ENCODE data around the gene PRDM16.

Gene PRDM16

DNA sequence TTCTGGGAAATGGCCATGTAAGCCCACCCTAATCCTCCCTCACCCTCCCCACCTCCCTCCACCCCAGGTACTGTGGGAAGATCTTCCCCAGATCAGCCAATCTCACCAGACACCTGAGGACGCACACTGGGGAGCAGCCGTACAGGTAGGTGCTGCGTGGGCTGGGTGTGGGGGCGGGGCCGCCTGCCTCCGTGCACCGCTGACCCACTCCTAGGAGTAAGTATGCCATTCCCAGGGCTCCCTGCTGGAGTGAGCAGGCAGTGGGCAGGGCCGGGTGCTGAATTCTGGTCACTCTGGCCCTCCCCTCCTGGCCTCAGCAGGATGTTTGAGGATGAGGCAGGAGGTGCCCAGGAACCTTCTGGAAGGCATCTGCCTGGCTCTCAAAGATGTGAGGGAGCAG lies 349.6 kb downstream of the PRDM16 start:
- H3K9ac ChIP-seq (ENCODE audit: low read depth, low read length) = no peak overlapping the region
- H3K4me1 ChIP-seq (ENCODE audit: insufficient read depth, low read length) = no peaks in the 10 kb centered on the region
- H3K36me3 ChIP-seq (ENCODE audit: insufficient read depth, low read length) = no peaks in the 10 kb centered on the region
- peaks cover 7% of the 10 kb centered on the region; the same call in 1 of the 2 replicates for H3K9me3 ChIP-seq (ENCODE audit: control insufficient read depth, insufficient read depth, low read length)

DNA sequence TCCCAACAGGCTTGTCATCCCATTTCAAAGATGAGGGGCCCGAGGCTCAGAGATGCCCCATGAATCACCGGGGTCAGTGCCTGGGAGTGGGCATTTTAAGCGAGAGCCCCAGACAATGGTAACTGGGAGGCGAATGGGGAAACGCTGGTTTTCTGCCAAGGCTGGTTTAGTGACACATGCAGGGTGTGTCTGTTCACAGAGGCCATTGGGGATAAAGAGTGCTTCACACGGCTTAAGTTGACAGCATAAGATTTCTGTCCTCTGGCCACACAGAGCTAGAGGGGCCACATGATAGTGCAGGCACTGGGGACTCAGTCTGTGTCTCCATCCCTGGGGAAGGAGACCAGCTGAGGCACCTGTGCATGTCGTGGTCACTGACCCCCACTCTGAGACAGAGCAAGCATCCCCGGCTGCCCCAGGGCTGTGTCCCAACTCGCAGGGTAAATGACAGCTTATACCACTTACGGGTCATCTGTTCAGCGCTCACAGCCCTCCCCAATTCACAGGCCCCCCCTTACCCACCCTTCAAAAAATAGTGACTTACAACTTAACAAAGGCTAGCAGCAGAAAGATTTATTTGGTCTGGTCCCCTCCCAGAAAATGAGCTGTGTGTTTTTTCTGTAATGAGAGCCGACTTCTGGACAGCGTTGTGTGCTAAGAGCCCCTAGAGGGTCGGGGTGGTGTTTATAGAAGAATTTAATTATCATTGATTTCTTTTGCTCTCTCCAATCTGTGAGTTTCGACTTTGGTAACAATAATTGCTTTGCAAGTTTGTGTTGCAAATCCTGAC lies 350.6 kb downstream of the PRDM16 start:
- H3K36me3 ChIP-seq (ENCODE audit: insufficient read depth, low read length) = no peaks in the 10 kb centered on the region
- peaks cover 7% of the 10 kb centered on the region; the same call in 1 of the 2 replicates for H3K9me3 ChIP-seq (ENCODE audit: control insufficient read depth, insufficient read depth, low read length)
- no peaks in the 10 kb centered on the region for H3K4me1 ChIP-seq (ENCODE audit: insufficient read depth, low read length)
- no peak overlapping the region for H3K9ac ChIP-seq (ENCODE audit: low read depth, low read length)

DNA sequence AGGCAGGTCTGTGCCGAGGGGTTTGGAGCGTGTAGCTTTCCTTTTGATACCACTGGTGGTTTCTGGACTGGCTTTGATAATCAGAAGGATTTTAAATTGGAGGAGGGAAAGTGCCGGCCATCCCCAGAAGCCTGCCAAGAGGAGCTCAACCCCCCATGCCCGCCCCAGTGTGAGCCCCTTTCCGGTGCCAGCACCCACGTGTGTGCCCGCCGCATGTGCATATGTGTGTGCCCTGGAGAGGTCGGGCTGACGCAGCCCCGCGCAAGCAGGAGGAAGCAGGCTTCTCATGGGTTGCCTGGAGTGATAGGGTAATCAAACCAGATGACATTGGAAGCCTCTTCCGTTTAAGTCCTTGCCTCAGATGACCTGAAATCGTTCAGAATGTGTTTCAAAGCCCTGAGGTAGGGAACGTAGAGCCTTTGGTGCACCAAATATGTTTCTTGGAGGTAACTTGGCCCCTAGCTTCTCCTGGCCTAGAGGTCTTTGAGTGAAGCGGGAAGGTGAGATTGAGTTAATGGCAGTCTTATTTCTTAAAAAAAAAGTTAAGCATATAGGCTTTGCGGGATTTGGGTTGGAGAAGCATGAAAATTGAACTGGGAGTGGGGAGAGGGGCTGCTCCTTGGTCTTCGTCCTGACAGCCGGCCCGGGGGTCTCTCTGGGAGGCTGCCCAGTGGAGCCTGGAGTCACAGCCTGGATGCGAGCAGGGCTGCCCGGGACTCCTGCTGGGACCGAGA lies 351.4 kb downstream of the PRDM16 start:
- no peaks in the 10 kb centered on the region for H3K36me3 ChIP-seq (ENCODE audit: insufficient read depth, low read length)
- H3K9ac ChIP-seq (ENCODE audit: low read depth, low read length) = no peak overlapping the region
- no peaks in the 10 kb centered on the region for H3K4me1 ChIP-seq (ENCODE audit: insufficient read depth, low read length)
- peaks cover 7% of the 10 kb centered on the region; the same call in 1 of the 2 replicates for H3K9me3 ChIP-seq (ENCODE audit: control insufficient read depth, insufficient read depth, low read length)

DNA sequence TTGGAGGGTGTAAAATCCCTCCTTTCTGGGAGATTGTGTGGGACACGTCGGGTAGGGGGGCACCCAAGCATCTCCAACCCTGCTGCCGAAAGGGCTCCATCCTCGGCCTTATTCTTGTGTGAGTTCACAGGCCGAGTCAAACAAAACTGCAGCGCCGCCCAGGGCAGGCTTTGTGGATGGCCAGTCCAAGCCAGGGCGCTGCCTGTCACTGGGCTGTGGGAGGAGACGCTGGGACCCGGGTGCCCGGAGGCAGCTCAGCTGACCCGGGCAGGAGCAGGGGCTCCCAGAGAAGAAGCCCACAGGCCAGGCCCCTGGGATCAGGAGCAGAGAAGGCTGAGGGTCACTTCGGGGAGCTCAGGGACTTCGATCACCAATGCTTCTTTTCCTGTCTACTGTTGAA lies 353.6 kb downstream of the PRDM16 start:
- H3K9ac ChIP-seq (ENCODE audit: low read depth, low read length) = no peak overlapping the region
- H3K4me1 ChIP-seq (ENCODE audit: insufficient read depth, low read length) = no peaks in the 10 kb centered on the region
- H3K36me3 ChIP-seq (ENCODE audit: insufficient read depth, low read length) = no peaks in the 10 kb centered on the region
- H3K9me3 ChIP-seq (ENCODE audit: control insufficient read depth, insufficient read depth, low read length) = no peaks in the 10 kb centered on the region

DNA sequence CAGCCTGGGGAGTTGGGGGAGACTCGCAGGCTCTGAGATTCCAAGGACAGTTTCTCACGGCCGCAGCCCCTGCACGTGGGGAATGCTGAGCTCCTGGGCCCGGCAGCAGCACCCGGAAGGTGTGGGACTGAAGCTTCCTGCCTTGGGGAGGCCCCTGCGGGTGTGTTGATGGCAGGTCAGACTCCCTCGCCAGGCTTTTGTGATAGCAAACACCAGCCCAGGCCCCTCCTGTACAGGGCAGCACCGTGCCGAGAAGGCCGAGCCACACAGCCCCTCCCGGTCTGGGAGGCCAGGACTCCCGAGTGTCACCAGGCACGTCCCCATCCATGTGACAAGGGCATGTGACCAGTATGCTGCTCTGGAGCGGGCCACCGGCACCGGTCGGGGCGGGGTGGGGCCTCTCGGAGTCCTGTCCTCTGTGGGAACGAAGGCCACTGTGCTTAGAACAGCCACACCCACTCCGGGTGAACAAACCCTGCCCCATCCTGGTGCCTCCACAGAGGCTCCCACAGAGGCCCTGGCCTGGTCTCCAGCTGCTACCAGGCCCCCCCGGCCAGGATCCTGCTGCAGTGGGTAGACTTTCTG lies 354.3 kb downstream of the PRDM16 start:
- Histone ChIP-seq H3K4me1 (ENCODE audit: insufficient read depth, low read length) (no peaks in the 10 kb centered on the region), H3K36me3 (ENCODE audit: insufficient read depth, low read length) (no peaks in the 10 kb centered on the region), H3K9ac (ENCODE audit: low read depth, low read length) (no peak overlapping the region), H3K9me3 (ENCODE audit: control insufficient read depth, insufficient read depth, low read length) (no peaks in the 10 kb centered on the region)

DNA sequence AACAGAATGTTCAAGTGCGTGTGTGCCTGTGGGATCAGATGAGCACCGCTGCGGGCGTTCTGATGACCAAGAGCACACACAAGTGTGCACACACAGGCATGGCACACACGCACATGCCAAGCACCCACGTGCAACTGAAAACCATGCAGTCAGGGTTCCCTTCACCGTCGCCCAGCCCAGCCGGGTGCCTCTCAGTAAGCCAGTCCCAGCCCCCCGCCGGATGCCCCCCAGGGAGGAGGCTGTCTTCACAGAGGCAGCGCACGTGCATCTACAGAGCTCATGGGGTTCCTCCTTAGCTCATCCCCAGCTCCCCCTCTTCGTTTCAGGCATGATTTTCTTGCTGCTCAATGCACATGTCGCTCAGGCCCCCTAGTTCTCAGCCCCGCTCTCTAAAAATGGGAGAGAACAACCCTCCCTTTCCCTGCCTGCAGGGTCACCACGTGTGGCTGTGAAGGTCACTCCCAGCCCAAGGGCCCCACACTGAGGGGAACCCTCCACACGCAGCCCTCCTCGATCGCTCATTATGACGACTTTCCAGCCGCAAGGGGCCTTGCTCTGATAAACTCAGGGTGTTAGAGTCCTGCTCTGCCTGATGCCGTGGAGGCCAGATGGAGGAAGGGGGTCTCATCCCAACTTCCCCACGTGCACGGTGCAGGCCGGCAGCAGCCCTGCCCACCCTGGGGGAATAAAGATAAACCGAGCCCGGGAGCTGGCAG lies 355.1 kb downstream of the PRDM16 start:
- Histone ChIP-seq H3K9me3 (ENCODE audit: control insufficient read depth, insufficient read depth, low read length) (no peaks in the 10 kb centered on the region), H3K36me3 (ENCODE audit: insufficient read depth, low read length) (no peaks in the 10 kb centered on the region), H3K4me1 (ENCODE audit: insufficient read depth, low read length) (no peaks in the 10 kb centered on the region), H3K9ac (ENCODE audit: low read depth, low read length) (no peak overlapping the region)

DNA sequence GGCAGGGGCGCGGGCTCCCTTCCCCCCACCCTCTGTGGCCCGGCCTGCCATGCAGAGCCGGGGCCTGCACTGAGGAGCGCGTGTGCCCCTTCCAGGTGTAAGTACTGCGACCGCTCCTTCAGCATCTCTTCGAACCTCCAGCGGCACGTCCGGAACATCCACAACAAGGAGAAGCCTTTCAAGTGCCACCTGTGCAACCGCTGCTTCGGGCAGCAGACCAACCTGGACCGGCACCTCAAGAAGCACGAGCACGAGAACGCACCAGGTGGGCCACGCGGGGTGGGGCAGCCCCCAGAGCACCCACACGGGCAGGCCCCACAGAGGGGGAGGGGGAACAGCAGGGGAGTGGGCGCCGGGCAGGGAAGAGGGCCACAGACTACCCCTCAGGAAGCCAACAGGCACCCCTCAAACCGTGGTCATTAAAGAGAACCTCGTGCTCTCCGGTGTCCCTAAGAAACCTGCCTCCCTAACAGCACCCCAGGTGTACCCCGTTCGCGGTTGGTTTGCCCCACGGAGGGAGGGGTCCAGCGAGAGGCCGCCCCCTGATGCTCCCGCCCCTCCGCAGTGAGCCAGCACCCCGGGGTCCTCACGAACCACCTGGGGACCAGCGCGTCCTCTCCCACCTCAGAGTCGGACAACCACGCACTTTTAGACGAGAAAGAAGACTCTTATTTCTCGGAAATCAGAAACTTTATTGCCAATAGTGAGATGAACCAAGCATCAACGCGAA lies 356.6 kb downstream of the PRDM16 start:
- no peak overlapping the region for H3K9ac ChIP-seq (ENCODE audit: low read depth, low read length)
- no peaks in the 10 kb centered on the region for H3K9me3 ChIP-seq (ENCODE audit: control insufficient read depth, insufficient read depth, low read length)
- H3K36me3 ChIP-seq (ENCODE audit: insufficient read depth, low read length) = no peaks in the 10 kb centered on the region
- H3K4me1 ChIP-seq (ENCODE audit: insufficient read depth, low read length) = no peaks in the 10 kb centered on the region

DNA sequence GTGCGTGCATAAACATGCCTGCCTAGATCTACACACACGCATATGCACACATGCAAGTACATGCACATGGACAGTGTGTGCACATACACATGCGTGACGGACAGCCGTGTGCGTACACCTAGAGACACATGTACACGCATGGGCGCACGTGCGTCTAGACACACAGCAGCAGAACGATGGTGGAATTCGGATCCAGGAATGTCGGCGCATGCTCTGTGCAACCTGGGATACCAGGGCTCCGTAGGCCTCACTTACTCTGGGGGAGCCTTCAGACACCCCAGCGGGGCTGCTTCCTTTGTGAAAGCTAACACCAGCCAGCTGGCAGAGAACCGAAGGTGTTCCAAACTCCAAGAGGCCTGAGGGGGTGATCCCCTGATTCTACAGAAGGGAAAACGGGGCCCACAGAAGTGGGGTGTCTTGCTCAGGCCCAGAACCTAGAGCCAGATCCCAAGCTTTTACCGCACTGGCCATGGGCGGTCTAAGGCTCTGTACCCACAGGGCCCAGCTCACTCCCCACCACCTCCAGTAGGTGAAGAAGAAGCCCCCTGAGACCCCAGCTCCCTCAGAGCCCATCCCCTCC lies 358.0 kb downstream of the PRDM16 start:
- H3K36me3 ChIP-seq (ENCODE audit: insufficient read depth, low read length) = no peaks in the 10 kb centered on the region
- no peak overlapping the region for H3K9ac ChIP-seq (ENCODE audit: low read depth, low read length)
- H3K9me3 ChIP-seq (ENCODE audit: control insufficient read depth, insufficient read depth, low read length) = no peaks in the 10 kb centered on the region
- H3K4me1 ChIP-seq (ENCODE audit: insufficient read depth, low read length) = no peaks in the 10 kb centered on the region

DNA sequence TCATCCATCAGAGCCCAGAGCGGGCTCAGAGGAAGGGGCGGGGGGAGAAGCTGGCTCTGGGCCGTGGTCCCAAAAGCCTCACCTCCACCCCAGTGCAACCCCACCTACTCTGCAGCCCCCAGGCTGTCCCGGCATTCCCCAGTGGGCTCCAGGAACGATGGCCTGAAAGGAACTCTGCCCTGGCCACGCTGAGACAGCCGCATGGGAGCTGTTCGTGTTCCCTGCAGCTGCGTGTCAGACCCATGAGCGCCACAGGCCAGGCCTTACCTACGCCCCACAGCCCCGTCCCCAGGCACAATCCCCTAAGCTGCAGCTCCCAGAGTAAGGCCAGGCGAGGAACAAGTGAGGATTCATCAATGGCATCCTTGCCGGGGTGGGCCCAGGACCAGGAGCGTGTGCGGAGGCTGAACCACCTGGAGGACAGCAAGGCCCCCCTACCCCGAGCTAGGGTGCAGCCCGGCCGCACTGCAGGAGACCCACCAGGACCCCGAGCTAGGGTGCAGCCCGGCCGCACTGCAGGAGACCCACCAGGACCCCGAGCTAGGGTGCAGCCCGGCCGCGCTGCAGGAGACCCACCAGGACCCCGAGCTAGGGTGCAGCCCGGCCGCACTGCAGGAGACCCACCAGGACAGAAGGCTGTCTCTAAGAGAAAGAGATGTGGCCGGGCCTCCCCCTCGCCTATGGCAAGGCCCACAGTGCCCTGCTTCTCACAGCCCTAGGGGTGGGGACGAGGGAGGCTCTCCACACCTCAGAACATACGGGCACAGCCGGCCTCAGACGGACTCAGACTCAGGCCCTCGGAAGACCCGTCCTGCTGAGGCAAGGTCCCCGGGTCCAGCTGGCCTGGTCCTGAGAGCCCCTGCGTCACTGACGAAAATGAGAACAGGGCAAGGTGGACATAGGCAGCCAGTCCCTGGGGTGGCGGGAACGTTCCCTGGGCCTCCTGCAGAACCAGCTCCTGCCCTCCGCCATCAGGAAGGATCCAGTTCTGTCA lies 359.0 kb downstream of the PRDM16 start:
- H3K36me3 ChIP-seq (ENCODE audit: insufficient read depth, low read length) = no peaks in the 10 kb centered on the region
- H3K9me3 ChIP-seq (ENCODE audit: control insufficient read depth, insufficient read depth, low read length) = no peaks in the 10 kb centered on the region
- no peak overlapping the region for H3K9ac ChIP-seq (ENCODE audit: low read depth, low read length)
- H3K4me1 ChIP-seq (ENCODE audit: insufficient read depth, low read length) = no peaks in the 10 kb centered on the region

DNA sequence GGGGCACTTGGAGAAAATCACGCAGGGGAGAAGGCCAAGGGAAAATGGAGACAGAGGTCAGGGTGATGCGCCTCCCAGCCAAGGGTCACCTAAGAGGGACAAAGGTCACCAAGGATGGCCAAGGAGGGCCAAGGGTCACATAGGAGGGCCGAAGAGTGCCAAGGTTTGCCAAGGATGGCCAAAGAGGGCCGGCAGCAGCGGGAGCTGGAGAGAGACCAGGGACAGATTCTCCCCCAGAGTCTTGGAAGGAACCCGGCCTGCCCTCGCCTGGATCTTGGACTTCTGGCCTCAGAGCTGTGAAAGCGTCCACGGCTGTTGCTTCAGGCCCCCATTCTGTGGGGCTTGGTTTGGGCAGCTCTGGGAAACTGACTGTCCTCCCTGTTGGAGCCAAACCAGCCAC lies 359.9 kb downstream of the PRDM16 start:
- Histone ChIP-seq H3K4me1 (ENCODE audit: insufficient read depth, low read length) (no peaks in the 10 kb centered on the region), H3K9me3 (ENCODE audit: control insufficient read depth, insufficient read depth, low read length) (no peaks in the 10 kb centered on the region), H3K9ac (ENCODE audit: low read depth, low read length) (no peak overlapping the region), H3K36me3 (ENCODE audit: insufficient read depth, low read length) (no peaks in the 10 kb centered on the region)

DNA sequence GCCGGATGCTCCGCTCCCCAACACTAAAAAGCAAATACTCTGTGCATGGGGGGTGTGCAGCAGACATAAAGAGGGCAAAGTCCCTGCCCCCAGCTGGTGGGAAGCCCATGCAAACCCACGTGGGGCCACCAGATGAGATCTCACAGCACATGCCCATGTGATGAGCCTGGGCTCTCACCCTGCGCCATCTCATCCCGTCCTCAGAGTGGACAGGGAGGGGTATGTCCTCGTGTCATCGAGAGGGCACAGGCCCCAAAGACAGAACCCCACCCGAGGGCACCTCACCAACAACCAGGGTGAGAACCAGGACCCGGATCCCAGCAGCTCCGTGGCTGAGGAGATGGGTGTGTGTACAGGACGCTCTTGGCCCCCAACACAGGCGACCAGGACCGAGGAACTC lies 360.3 kb downstream of the PRDM16 start:
- H3K4me1 ChIP-seq (ENCODE audit: insufficient read depth, low read length) = no peaks in the 10 kb centered on the region
- H3K9ac ChIP-seq (ENCODE audit: low read depth, low read length) = no peak overlapping the region
- no peaks in the 10 kb centered on the region for H3K9me3 ChIP-seq (ENCODE audit: control insufficient read depth, insufficient read depth, low read length)
- H3K36me3 ChIP-seq (ENCODE audit: insufficient read depth, low read length) = no peaks in the 10 kb centered on the region

DNA sequence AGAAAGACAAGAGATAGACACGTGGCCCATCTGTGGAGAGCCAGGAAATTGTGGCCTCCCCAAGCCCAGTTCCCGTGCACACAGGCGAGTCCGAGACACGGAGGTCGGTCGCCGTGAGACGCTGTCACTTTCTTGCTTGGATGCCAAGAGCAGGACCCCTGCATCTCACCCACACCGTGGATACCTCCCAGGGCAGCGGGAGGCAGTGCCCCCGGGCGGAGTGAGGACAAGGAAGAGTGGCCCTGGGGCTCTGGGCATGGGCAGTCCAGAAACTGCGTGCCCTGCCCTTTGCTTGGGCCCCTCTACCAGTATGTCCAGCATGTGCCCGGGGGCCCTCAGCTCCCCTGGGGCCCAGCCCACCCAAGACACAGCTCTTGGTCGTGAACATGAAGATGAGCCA lies 360.8 kb downstream of the PRDM16 start:
- H3K4me1 ChIP-seq (ENCODE audit: insufficient read depth, low read length) = no peaks in the 10 kb centered on the region
- no peaks in the 10 kb centered on the region for H3K9me3 ChIP-seq (ENCODE audit: control insufficient read depth, insufficient read depth, low read length)

DNA sequence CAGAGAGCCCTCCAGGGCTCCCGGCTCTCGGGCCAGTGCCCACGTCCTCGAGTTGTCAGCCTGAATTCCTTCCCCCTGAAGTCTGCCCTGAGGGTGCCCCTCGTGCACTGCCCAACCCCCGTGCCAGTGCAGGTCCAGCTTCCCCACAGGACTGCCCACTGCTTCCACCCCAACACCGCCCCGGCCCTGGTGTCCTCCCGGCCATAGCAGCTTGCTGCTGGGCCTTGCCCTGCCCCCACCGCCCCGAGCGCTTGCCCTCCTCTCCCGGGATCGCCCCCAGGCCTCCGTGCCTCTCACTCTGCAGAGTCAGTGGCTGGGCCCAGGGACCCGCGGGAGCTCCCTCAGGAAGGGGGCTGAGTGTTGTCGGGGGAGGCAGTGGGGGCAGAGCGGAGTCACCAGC lies 361.4 kb downstream of the PRDM16 start:
- H3K36me3 ChIP-seq (ENCODE audit: insufficient read depth, low read length) = no peaks in the 10 kb centered on the region
- H3K9me3 ChIP-seq (ENCODE audit: control insufficient read depth, insufficient read depth, low read length) = no peaks in the 10 kb centered on the region
- H3K4me1 ChIP-seq (ENCODE audit: insufficient read depth, low read length) = no peaks in the 10 kb centered on the region
- H3K9ac ChIP-seq (ENCODE audit: low read depth, low read length) = no peak overlapping the region

More for the DNA sequence above, 360.8 kb downstream of the PRDM16 start:
- Histone ChIP-seq H3K36me3 (ENCODE audit: insufficient read depth, low read length) (no peaks in the 10 kb centered on the region), H3K9ac (ENCODE audit: low read depth, low read length) (no peak overlapping the region)
